WTC11 (cell line): ENCODE data around the gene PLEKHA6. TPM values are rescaled to one million over a fixed set of nuclear protein-coding genes. Genes with fewer than 3 reads are reported as not detected.
A peak's percentile ranks its signal among the peaks of the same experiment; 100 is the strongest.

Source experiments
- ARID4B ChIP-seq: sonication (generic); formaldehyde crosslinking; IDR thresholded peaks from 2 replicates; pipeline ENCODE4 v1.8.0; 2023; ENCODE audit warnings: missing genetic modification reagents, mild to moderate bottlenecking, borderline replicate concordance
- CDX4 ChIP-seq: fragments of 250-450 bp; sonication (Bioruptor Pico); IDR thresholded peaks from 2 replicates; pipeline ENCODE4 v1.9.0; 2021; ENCODE audit warnings: moderate library complexity, mild to moderate bottlenecking, inconsistent platforms, borderline replicate concordance
- CTCF ChIP-seq: fragments of 200-600 bp; IDR thresholded peaks from 2 replicates; pipeline ENCODE4 v1.8.0; 2022; ENCODE audit warnings: antibody characterized with exemption
- ESRRA ChIP-seq: sonication (generic); formaldehyde crosslinking; IDR thresholded peaks from 2 replicates; pipeline ENCODE4 v1.8.1; 2022; ENCODE audit warnings: mild to moderate bottlenecking, missing genetic modification reagents, borderline replicate concordance
- FOXP4 ChIP-seq: sonication (generic); formaldehyde crosslinking; IDR thresholded peaks from 2 replicates; pipeline ENCODE4 v1.8.0; 2022; ENCODE audit warnings: mild to moderate bottlenecking, missing genetic modification reagents
- GABPB1 ChIP-seq: sonication (generic); formaldehyde crosslinking; IDR thresholded peaks from 2 replicates; pipeline ENCODE4 v1.8.1; 2023; ENCODE audit warnings: mild to moderate bottlenecking, missing genetic modification reagents
- GTF2I ChIP-seq: fragments of 250-450 bp; sonication (Bioruptor Pico); conservative IDR thresholded peaks from 2 replicates; pipeline ENCODE4 v1.4.0; 2021; ENCODE audit warnings: mild to moderate bottlenecking
- KAT7 ChIP-seq: sonication (generic); formaldehyde crosslinking; IDR thresholded peaks from 2 replicates; pipeline ENCODE4 v1.8.1; 2023; ENCODE audit warnings: missing genetic modification reagents, mild to moderate bottlenecking, borderline replicate concordance
- NFYB ChIP-seq: sonication (generic); formaldehyde crosslinking; conservative IDR thresholded peaks from 2 replicates; pipeline ENCODE4 v1.8.0; 2022; ENCODE audit warnings: low read depth, missing genetic modification reagents
- NR1H2 ChIP-seq: sonication (generic); formaldehyde crosslinking; IDR thresholded peaks from 2 replicates; pipeline ENCODE4 v1.9.0; 2021; ENCODE audit warnings: mild to moderate bottlenecking, moderate library complexity, missing genetic modification reagents
- OVOL2 ChIP-seq: fragments of 250-450 bp; sonication (Bioruptor Pico); IDR thresholded peaks from 2 replicates; pipeline ENCODE4 v1.9.0; 2021; ENCODE audit warnings: mild to moderate bottlenecking, borderline replicate concordance
- SP1 ChIP-seq: sonication (generic); formaldehyde crosslinking; conservative IDR thresholded peaks from 2 replicates; pipeline ENCODE4 v1.8.1; 2022; ENCODE audit warnings: missing genetic modification reagents
- ZNF263 ChIP-seq: sonication (generic); formaldehyde crosslinking; IDR thresholded peaks from 2 replicates; pipeline ENCODE4 v1.8.1; 2022; ENCODE audit warnings: low read depth, mild to moderate bottlenecking, moderate library complexity, missing genetic modification reagents
- ZNF396 ChIP-seq: fragments of 250-450 bp; sonication (Bioruptor Pico); IDR thresholded peaks from 2 replicates; pipeline ENCODE4 v1.8.0; 2021; ENCODE audit warnings: mild to moderate bottlenecking, moderate library complexity, borderline replicate concordance
- ZNF425 ChIP-seq: fragments of 250-450 bp; sonication (Bioruptor Pico); conservative IDR thresholded peaks from 2 replicates; pipeline ENCODE4 v1.9.0; 2021; ENCODE audit warnings: mild to moderate bottlenecking
- ZSCAN18 ChIP-seq: fragments of 250-450 bp; sonication (Bioruptor Pico); IDR thresholded peaks from 2 replicates; pipeline ENCODE4 v2.1.2; 2022; ENCODE audit warnings: mild to moderate bottlenecking, moderate library complexity
- total RNA-seq: library from RNA; stranded (reverse); gene quantifications from 3 replicates; pipeline ENCODE4 v1.2.3, GENCODE V29; 2021
- TF ChIP-seq, protein P1 (sequence below): sonication (generic); formaldehyde crosslinking; IDR thresholded peaks from 2 replicates; pipeline ENCODE4 v1.8.1; 2023; ENCODE audit warnings: mild to moderate bottlenecking, missing genetic modification reagents, moderate library complexity
- TF ChIP-seq, protein P2 (sequence below): fragments of 250-450 bp; sonication (Bioruptor Pico); IDR thresholded peaks from 2 replicates; pipeline ENCODE4 v1.9.0; 2021; ENCODE audit warnings: mild to moderate bottlenecking
- TF ChIP-seq, protein P3 (sequence below): sonication (generic); formaldehyde crosslinking; IDR thresholded peaks from 2 replicates; pipeline ENCODE4 v1.8.0; 2023; ENCODE audit warnings: missing genetic modification reagents

The PLEKHA6 gene
- total RNA-seq, 1 experiment from 2014 or later = 11.6 TPM

DNA sequence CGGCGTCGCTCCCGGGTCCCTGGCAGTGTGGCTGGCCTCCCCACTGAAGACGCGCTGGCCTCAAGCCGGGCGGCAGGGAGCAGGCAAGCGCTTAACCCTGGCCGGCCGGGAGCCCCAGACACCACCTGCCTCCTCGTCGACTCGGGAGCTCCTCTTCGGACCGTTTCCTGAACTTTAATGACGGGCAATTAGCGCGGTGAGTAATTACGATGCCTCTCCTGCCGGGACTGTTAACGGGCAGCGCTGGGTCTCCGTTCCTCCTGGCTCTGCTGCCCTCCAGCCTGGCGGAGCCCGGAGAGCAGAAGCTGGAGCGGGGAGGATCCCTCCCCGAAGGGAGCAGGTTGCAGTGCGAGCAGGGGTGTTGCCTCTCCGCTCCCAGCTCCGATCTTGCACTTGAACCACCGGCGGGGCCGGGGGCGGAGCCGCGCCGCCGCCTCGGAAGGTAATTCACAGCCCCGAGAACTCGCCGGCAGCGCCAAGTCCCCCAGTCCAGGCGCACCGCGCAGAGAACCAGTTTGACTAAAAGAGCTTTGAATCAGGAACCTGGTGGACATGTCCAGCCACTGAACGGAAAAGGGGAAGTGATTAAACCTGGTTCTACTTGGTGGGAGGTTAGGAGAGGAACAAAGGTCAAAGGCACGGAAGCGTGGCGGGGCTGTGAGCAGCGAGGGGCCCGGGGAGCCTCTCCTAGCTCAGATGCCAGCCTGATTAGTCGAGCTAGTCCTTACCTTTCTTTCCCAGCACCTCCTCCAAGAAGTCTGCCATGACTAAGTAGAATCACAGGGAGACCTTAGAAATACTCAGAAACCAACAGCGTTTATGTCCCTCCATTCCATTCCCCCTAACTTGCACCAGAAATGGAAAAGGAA, 18.3 kb upstream of the PLEKHA6 start (continued):
- TF ChIP-seq CTCF (no peak), ESRRA (CRISPR knock-in tag) (0 out of 2 replicates have a peak, but pooled peaks have one; percentile 61), ZNF425 (CRISPR knock-in tag) (no peak), FOXP4 (peak; percentile 39; the same call in 1 of the 2 replicates), ZNF396 (CRISPR knock-in tag) (no peak), ARID4B (CRISPR knock-in tag) (peak; percentile 37; the same call in 1 of the 2 replicates), NFYB (CRISPR knock-in tag) (no peak; the same call in 1 of the 2 replicates), GABPB1 (CRISPR knock-in tag) (no peak), OVOL2 (no peak), KAT7 (CRISPR knock-in tag) (0 out of 2 replicates have a peak, but pooled peaks have one; percentile 75), ZSCAN18 (CRISPR knock-in tag) (no peak), CDX4 (CRISPR knock-in tag) (no peak), SP1 (no peak; the same call in 1 of the 2 replicates), ZNF263 (CRISPR knock-in tag) (0 out of 2 replicates have a peak, but pooled peaks have one; percentile 27), NR1H2 (CRISPR knock-in tag) (no peak), GTF2I (CRISPR knock-in tag) (no peak)
- TF ChIP-seq, protein P1, sequence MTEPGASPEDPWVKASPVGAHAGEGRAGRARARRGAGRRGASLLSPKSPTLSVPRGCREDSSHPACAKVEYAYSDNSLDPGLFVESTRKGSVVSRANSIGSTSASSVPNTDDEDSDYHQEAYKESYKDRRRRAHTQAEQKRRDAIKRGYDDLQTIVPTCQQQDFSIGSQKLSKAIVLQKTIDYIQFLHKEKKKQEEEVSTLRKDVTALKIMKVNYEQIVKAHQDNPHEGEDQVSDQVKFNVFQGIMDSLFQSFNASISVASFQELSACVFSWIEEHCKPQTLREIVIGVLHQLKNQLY (CRISPR knock-in tag) = no peak
- TF ChIP-seq, protein P2, sequence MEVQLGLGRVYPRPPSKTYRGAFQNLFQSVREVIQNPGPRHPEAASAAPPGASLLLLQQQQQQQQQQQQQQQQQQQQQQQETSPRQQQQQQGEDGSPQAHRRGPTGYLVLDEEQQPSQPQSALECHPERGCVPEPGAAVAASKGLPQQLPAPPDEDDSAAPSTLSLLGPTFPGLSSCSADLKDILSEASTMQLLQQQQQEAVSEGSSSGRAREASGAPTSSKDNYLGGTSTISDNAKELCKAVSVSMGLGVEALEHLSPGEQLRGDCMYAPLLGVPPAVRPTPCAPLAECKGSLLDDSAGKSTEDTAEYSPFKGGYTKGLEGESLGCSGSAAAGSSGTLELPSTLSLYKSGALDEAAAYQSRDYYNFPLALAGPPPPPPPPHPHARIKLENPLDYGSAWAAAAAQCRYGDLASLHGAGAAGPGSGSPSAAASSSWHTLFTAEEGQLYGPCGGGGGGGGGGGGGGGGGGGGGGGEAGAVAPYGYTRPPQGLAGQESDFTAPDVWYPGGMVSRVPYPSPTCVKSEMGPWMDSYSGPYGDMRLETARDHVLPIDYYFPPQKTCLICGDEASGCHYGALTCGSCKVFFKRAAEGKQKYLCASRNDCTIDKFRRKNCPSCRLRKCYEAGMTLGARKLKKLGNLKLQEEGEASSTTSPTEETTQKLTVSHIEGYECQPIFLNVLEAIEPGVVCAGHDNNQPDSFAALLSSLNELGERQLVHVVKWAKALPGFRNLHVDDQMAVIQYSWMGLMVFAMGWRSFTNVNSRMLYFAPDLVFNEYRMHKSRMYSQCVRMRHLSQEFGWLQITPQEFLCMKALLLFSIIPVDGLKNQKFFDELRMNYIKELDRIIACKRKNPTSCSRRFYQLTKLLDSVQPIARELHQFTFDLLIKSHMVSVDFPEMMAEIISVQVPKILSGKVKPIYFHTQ (CRISPR knock-in tag) = no peak
- TF ChIP-seq, protein P3, sequence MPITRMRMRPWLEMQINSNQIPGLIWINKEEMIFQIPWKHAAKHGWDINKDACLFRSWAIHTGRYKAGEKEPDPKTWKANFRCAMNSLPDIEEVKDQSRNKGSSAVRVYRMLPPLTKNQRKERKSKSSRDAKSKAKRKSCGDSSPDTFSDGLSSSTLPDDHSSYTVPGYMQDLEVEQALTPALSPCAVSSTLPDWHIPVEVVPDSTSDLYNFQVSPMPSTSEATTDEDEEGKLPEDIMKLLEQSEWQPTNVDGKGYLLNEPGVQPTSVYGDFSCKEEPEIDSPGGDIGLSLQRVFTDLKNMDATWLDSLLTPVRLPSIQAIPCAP (CRISPR knock-in tag) = no peak
